AG09319 (cell line): ENCODE results near the gene AHNAK.
"Not testable (repeated sequence)": the region's sequence is repeated elsewhere in the genome, so short reads cannot be mapped to it uniquely, and the experiment has no call there.

Experiments
- DNase-seq: peaks from one replicate; pipeline ENCODE4 v3.0.0-alpha.2; 2010; ENCODE audit warnings: low read depth; ENCODE audit errors: extremely low read depth
- TF ChIP-seq, protein P1 (sequence below): IDR thresholded peaks from 2 replicates; pipeline ENCODE4 v1.5.1; 2011; ENCODE audit warnings: low read depth, mild to moderate bottlenecking, inconsistent platforms, low read length, moderate library complexity

Gene AHNAK

DNA sequence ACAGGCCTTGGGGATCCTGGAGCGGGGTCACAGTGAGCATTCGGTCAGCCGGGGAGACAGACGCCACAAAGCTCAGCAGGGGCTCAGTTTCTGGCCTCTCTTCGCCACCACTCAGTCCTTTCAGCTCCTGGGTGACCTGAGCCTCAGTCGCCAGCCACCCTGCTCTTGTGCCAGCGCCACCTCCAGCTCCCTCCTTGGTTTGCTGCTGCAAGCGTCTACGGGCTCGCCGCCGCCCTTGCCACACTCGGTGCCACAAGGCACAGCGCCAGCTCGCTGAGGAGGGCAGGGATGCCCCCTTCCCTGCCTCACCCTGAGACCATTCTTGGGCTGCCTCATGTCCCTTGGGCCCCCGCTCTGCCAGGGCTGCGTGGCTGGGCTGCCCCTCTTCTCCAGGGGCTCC lies 28.6 kb upstream of the AHNAK start:
- no peak for DNase-seq
- TF ChIP-seq, protein P1, sequence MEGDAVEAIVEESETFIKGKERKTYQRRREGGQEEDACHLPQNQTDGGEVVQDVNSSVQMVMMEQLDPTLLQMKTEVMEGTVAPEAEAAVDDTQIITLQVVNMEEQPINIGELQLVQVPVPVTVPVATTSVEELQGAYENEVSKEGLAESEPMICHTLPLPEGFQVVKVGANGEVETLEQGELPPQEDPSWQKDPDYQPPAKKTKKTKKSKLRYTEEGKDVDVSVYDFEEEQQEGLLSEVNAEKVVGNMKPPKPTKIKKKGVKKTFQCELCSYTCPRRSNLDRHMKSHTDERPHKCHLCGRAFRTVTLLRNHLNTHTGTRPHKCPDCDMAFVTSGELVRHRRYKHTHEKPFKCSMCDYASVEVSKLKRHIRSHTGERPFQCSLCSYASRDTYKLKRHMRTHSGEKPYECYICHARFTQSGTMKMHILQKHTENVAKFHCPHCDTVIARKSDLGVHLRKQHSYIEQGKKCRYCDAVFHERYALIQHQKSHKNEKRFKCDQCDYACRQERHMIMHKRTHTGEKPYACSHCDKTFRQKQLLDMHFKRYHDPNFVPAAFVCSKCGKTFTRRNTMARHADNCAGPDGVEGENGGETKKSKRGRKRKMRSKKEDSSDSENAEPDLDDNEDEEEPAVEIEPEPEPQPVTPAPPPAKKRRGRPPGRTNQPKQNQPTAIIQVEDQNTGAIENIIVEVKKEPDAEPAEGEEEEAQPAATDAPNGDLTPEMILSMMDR = no peak

DNA sequence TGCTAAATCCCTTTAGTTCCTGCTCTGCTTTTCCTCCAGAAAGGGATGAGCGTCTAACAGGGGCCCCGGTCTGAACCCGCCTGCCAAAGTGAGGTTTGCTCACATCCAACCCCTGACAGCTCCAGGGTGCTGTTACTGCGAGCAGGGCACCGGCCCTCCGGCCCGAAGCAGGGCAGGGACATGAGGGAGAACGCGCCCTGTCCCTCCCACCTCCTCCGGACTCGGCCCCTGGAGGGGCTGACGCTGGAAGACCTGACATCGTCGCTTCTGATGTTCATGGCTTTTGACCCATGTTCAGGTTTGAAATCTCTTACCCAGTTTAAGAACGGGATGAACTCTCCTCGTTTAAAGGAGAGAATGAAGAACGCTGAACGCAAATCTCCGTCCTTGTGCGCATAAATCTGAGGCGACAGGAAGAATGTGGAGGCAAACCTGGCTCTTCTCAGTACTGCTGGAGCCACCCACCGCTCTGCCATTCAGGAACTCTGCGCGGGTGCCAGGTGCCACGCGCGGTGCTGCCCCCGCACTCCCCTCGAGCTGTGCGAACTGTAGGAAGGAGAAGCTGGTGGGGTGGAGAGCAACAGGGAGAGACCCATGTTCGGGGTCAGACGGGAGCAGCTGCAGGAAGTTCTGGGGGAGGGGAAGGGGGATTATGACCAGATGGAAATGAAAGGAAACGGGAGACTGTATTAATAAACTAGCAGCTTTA lies 27.9 kb upstream of the AHNAK start:
- no peak for DNase-seq
- TF ChIP-seq, protein P1 = no peak

DNA sequence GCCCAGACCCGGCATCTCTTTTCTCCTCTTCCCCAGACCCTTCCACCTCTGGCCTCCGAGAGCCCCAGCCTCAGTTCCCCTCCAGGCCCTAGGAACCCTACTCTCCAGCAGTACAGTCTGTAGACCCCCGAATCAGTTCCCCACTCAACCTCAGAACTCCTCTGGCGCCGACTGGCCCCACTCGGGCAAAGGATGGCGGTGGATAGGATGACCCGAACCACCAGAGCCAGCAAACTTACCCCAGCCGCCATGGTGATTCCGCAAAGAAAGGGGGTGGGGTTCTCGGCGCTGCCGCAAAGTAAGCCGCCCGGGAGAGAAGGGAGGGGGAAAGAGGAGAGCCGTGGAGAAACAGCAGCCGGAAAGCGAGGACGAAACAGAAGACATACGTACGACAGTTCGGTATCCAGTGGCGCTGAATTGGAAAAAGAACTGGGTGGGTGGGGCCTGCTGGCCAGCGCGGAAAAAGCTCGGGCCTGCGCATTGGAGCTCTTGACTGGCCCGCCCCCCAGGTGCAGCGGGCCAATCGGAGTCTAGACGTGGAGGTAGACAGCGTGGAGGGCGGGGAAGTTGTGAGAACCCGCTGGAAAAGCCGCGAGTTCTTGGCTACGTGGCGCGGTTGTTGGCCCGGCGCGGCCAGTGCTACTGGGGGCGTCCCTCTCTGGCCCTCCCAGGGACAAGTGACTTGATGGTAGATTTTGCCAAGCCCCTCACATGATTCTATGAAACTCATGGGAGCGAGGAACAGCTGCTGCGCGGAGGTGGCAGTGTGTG lies 27.2 kb upstream of the AHNAK start, which contains the start of gene EEF1G:
Gene EEF1G, minus strand, starts transcription at position 300 of the 771 bp plus-strand sequence. Its CDS starts 49 bp downstream, at position 251.
- TF ChIP-seq, protein P1 = no peak
- DNase-seq = peak; percentile 100

DNA sequence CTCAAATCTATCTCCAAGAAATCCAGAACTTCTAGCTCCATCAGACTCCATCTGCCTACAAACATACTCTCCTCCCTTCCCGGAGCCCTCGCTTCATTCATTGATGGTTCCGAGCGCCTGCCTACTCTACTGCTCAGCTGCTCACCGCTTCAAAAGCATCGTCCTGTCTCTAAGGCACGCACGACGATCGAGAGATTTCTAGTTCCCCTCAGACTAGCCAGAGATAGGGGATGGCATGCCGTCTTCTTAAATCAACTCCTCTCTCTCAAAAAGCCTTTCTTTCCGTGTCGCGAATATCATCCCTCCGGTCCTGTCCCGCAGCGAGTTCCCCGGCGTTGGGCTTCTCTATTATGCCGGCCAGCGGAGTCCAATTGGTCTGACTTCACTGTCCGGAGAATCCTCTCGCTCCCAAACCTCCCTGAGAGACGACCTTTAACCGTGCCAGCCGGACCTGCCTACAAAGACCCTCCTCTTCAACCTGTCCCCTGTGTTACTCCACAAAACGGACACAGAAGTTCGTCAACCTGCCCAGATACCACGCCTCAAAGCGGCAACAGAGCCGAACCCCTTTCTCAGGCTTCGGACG lies 26.5 kb upstream of the AHNAK start:
- TF ChIP-seq, protein P1 = no peak
- DNase-seq = no peak

DNA sequence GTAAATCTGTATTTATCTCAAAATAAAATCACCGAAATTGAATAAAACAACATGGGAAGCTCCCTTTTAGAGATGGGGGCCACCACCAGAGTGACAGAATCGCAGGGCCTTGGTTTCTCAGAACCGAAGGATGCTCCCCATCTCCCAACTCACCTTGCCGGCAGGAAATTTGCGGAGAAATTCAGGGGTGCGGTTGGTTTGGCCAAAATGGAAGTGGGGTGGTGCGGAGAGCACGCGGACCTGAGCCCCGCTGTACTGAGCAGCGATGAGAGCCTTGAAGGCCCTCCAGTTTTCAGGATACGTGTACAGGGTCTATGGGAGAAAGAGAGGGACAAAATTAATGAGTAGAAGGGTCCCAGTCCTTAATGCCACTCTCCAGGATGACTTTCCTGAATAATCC lies 25.8 kb upstream of the AHNAK start:
- TF ChIP-seq, protein P1 = no peak
- no peak for DNase-seq

DNA sequence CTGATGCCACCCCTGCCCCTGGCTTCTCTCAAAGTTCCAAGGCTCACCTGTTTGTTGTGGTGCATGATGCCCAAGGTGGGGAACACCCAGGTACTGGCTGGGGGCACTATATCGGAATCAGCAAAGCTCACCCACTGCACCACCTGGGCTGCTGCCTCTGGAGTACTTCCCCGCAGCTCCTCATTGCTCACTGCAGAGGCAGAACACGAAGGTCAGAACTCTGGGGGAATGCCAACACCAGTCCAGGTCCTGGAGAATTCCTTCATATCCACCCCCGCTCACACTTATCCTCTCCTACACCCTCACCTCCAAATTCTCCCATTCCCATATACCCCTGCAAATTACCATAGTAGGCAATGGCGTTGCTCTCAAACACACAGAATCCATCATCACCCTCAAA lies 24.9 kb upstream of the AHNAK start:
- not testable (repeated sequence) for DNase-seq

DNA sequence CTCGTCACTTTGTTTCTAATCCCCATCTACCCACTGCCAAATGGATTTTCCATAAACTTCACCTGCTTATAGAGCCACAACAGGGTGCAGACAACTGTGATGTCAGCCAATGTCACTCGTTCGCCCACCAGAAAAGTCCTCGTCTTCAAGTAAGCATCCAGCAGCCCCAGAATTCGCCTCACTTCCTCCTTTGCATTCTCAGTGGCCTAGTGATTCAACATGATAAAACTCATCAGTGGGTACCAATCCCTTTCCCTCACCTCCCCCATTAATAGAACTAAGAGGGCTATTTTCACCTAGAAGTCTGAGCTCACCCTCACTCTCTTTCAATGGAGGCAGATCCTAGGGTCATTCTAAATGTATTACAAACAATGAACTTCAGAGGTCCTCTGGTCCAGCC lies 24.3 kb upstream of the AHNAK start:
- DNase-seq = not testable (repeated sequence)

DNA sequence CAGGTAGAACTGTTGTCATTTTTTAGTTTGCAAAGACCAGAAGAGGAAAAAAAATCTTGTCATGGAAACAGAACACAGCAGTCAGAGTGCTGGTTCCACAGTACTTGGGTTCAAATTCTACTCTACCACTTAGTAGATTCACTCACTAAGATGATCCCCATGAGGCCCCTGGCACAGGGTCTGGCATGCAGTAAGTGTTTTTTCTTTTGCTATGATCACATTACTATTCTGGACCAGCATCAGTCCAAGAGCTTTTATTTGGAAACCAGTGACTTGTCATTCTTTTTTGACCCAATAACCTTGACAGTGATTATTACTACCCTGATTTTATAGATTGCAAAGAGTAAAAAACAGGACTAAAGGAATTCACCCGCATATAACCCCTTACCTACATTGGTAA lies 23.0 kb upstream of the AHNAK start:
- no peak for DNase-seq
- TF ChIP-seq, protein P1 = no peak
